Activated T-cell treated with anti-CD3 and anti-CD28 coated beads, Interleukin-2, amount 50 U/mL, for 72 hours (primary cell): ENCODE results near the gene SMTNL2. TPM values are rescaled to one million over a fixed set of nuclear protein-coding genes. Genes with fewer than 3 reads are reported as not detected.
"Not testable (repeated sequence)": the region's sequence is repeated elsewhere in the genome, so short reads cannot be mapped to it uniquely, and the experiment has no call there.

Source experiments
- ATAC-seq, 2 donors: fragments of 150-1000 bp; cut with Tn5 transposase; replicated peaks in 1 of 2; 2 replicates each; pipeline ENCODE4 v1.10.0; 2021; ENCODE audit warnings: moderate library complexity in 2 of 2, mild to moderate bottlenecking in 1 of 2
- DNase-seq, 2 donors: peaks; one replicate each; pipeline ENCODE4 v3.0.0; 2021 to 2022; ENCODE audit warnings: mixed read lengths in 1 of 2
- H3K27ac Mint-ChIP-seq: one replicate; pipeline ENCODE4 v1.8.0; 2022; ENCODE audit warnings: mild to moderate bottlenecking, moderate library complexity, mixed read lengths
- H3K27me3 Mint-ChIP-seq: one replicate; pipeline ENCODE4 v1.8.0; 2022; ENCODE audit warnings: low read depth, mixed read lengths
- H3K36me3 Mint-ChIP-seq, 2 donors: one replicate each; pipeline ENCODE4 v1.8.0; 2022; ENCODE audit warnings: mixed read lengths in 2 of 2, mild to moderate bottlenecking in 1 of 2; ENCODE audit not compliant: insufficient read depth in 2 of 2
- H3K4me1 Mint-ChIP-seq: one replicate; pipeline ENCODE4 v1.8.0; 2022; ENCODE audit warnings: low read depth, mixed read lengths
- H3K4me3 Mint-ChIP-seq, 2 donors: one replicate each; pipeline ENCODE4 v1.8.0; 2022; ENCODE audit warnings: mild to moderate bottlenecking in 2 of 2, mixed read lengths in 2 of 2, moderate library complexity in 2 of 2
- H3K9me3 Mint-ChIP-seq, 2 donors: one replicate each; pipeline ENCODE4 v1.8.0; 2022; ENCODE audit warnings: mixed read lengths in 2 of 2
- total RNA-seq, 2 donors: library from RNA; stranded (reverse); gene quantifications; one replicate each; pipeline ENCODE4 v1.2.3, GENCODE V29; 2022

Gene SMTNL2
- total RNA-seq, 2 donors from 2014 or later, result not detected

GRCh38 chr17:4576729-4577322 is 7.5 kb upstream of the SMTNL2 start:
- Mint-ChIP-seq H3K36me3 (no peaks in the 10 kb centered on the region), H3K4me1 (peaks cover 18% of the 10 kb centered on the region), H3K9me3 (no peaks in the 10 kb centered on the region), H3K27ac (no peak overlapping the region), H3K4me3 (no peak overlapping the region), H3K27me3 (peaks cover 20% of the 10 kb centered on the region)
- ATAC-seq (no peak), DNase-seq (no peak)

DNA sequence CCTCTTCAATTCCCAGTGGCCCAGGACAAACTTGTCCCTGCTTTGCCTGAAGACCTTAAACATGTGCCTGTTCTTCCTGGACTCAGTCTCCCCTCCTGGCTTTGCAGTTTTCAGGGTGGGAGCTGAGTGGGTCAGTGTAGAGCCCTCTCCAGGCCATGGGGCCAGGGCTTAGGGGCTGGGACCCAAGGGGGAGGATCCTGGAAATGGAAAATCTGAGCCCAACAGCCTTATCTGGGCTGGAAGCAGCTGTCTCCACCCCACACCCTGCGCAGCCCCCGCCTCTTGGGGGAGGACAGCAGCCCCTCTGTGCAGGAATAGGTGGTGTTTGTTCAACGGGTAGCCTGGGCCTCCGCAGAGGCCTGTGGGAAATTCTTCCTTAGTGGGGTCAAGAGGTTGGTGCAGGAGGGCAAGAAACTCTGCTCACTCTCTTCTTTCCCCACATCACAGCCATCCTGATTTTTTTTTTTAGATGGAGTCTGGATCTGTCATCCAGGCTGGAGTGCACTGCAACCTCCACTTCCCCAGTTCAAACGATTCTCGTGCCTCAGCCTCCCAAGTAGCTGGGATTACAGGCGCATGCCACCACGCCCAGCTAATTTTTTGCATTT is 6.8 kb upstream of the SMTNL2 start:
- H3K9me3 Mint-ChIP-seq, result no peaks in the 10 kb centered on the region
- H3K27me3 Mint-ChIP-seq, result peaks cover 26% of the 10 kb centered on the region
- DNase-seq, result no peak

DNA sequence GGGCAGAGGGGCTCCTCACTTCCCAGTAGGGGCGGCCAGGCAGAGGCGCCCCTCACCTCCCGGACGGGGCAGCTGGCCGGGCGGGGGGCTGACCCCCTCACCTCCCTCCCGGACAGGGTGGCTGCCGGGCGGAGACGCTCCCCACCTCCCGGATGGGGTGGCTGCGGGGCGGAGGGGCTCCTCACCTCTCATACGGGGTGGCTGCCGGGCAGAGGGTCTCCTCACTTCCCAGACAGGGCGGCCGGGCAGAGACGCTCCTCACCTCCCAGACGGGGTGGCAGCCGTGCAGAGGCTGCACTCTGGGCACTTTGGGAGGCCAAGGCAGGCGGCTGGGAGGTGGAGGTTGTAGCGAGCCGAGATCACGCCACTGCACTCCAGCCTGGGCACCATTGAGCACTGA is 6.0 kb upstream of the SMTNL2 start:
- H3K27ac Mint-ChIP-seq, H3K4me3 Mint-ChIP-seq, ATAC-seq, H3K9me3 Mint-ChIP-seq, H3K4me1 Mint-ChIP-seq, H3K36me3 Mint-ChIP-seq, DNase-seq: not testable (repeated sequence)
- H3K27me3 Mint-ChIP-seq, result peaks cover 35% of the 10 kb centered on the region

More for the DNA sequence above, 6.8 kb upstream of the SMTNL2 start:
- ATAC-seq, result no peak
- Mint-ChIP-seq H3K4me3 (no peak overlapping the region), H3K4me1 (peaks cover 18% of the 10 kb centered on the region), H3K36me3 (no peaks in the 10 kb centered on the region), H3K27ac (no peak overlapping the region)

DNA sequence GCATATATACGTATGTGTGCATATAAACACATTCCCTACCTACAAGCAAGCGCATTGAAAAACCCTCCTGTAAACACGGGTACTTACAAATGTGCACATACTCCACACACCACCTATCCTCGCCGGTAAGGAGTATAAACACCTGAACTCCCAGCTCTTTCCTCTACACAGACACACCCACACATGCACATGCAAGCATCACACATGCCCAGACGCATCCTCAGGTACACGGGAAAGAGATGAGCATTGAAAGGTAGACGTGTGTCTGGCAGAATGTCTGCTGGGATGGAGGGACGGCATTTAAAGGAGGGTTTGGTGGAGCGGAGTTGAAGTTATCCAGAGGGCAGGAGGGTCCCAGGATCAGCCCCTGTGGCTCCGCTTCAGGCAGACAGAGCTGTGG is 4.7 kb upstream of the SMTNL2 start:
- Mint-ChIP-seq H3K27me3 (peaks cover 41% of the 10 kb centered on the region), H3K9me3 (no peaks in the 10 kb centered on the region), H3K4me3 (no peak overlapping the region), H3K27ac (no peak overlapping the region), H3K36me3 (no peaks in the 10 kb centered on the region), H3K4me1 (peaks cover 5% of the 10 kb centered on the region)
- no peak for DNase-seq
- ATAC-seq, result no peak

GRCh38 chr17:4580291-4580690 is 4.0 kb upstream of the SMTNL2 start:
- H3K27ac Mint-ChIP-seq, result no peak overlapping the region
- no peaks in the 10 kb centered on the region for H3K9me3 Mint-ChIP-seq
- DNase-seq (no peak), ATAC-seq (no peak)
- H3K36me3 Mint-ChIP-seq, result no peaks in the 10 kb centered on the region
- H3K4me1 Mint-ChIP-seq, result peaks cover 5% of the 10 kb centered on the region
- no peak overlapping the region for H3K4me3 Mint-ChIP-seq
- H3K27me3 Mint-ChIP-seq, result peaks cover 39% of the 10 kb centered on the region

DNA sequence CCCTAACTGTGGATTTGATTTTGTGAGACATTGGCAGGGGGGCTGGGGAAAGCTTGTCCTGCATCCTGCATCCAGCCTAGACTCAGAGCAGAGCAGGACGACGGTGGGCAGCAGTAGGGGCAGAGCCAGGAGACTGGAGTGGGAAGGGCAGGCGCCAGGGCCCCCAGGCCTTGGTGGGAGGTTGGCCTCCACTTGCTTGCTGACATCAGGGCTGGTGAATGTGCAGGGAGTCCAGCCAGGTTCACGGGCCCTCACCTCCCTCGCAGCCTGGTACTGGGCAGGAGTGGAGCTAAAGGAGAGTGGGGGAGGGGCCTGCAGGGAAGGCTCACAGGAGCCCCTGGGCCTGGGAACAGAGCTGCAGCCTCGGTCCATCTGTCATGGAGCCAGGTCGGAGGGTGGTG is 2.2 kb upstream of the SMTNL2 start:
- Mint-ChIP-seq H3K4me3 (no peak overlapping the region), H3K4me1 (peaks cover 5% of the 10 kb centered on the region), H3K9me3 (no peaks in the 10 kb centered on the region), H3K36me3 (no peaks in the 10 kb centered on the region), H3K27ac (no peak overlapping the region), H3K27me3 (peaks cover 56% of the 10 kb centered on the region)
- ATAC-seq (no peak), DNase-seq (no peak)

- H3K27me3 Mint-ChIP-seq, result peaks cover 58% of the 10 kb centered on the region
- peaks cover 5% of the 10 kb centered on the region for H3K4me1 Mint-ChIP-seq
- H3K27ac Mint-ChIP-seq, result no peak overlapping the region
- H3K36me3 Mint-ChIP-seq, result no peaks in the 10 kb centered on the region
- no peaks in the 10 kb centered on the region for H3K9me3 Mint-ChIP-seq
- ATAC-seq (no peak), DNase-seq (no peak)
- no peak overlapping the region for H3K4me3 Mint-ChIP-seq
Observed at GRCh38 chr17:4582691-4583090, 1.6 kb upstream of the SMTNL2 start.

GRCh38 chr17:4583206-4583605 is 1.1 kb upstream of the SMTNL2 start:
- peak overlapping the region; percentile 66 to 76 for H3K4me3 Mint-ChIP-seq

GRCh38 chr17:4583782-4584100 is 588 bp upstream of the SMTNL2 start:
- no peak overlapping the region for H3K27ac Mint-ChIP-seq
- peak in 1 of 2 donors; percentile 19 for DNase-seq
- peak; percentile 40 to 53 for ATAC-seq
- H3K4me3 Mint-ChIP-seq, result peak overlapping the region; percentile 66 to 76
- peaks cover 5% of the 10 kb centered on the region for H3K4me1 Mint-ChIP-seq
- no peaks in the 10 kb centered on the region for H3K9me3 Mint-ChIP-seq
- no peaks in the 10 kb centered on the region for H3K36me3 Mint-ChIP-seq
- peaks cover 58% of the 10 kb centered on the region for H3K27me3 Mint-ChIP-seq

More at GRCh38 chr17:4583206-4583605, 1.1 kb upstream of the SMTNL2 start:
- ATAC-seq (no peak), DNase-seq (no peak)
- Mint-ChIP-seq H3K27ac (no peak overlapping the region), H3K27me3 (peaks cover 58% of the 10 kb centered on the region), H3K4me1 (peaks cover 5% of the 10 kb centered on the region), H3K36me3 (no peaks in the 10 kb centered on the region), H3K9me3 (no peaks in the 10 kb centered on the region)

DNA sequence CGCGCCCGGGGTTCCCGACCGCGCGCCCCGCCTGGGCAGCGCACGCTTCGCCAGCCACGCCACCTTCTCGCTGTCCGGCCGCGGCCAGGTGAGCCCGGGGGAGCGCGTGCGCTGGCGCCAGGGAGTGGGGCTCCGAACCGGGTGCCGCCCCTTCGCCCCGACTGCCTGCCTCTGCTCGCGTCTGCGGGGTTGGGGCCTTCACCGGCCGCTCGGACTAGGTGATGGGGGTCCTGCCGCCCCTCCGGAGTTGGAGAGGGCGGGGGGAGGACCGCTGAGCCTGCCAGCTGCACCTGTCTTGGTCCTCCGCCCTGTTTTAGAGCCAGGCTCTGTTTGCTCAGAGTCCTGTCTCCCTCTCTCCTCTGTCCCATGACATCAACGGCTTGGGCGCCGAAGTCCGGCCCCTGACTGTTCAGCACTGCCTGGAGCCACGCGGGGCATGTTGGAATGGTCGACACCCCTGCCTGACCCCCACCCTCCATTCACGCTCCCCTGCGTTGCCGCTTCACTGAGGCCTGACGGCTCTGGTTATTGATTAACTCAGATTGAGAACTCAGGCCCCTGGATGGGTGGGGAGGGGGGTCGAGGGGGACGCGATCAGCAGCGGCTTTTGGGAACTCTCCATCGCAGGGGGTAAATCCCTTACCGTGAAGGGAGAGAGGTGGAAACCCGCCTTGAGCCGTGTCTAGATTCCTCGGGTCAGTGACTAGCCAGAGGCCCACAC is 748 bp downstream of the SMTNL2 start:
- Mint-ChIP-seq H3K36me3 (no peaks in the 10 kb centered on the region), H3K27me3 (peaks cover 58% of the 10 kb centered on the region), H3K4me1 (peaks cover 5% of the 10 kb centered on the region), H3K27ac (no peak overlapping the region), H3K4me3 (peak overlapping the region; percentile 55 to 69), H3K9me3 (no peaks in the 10 kb centered on the region)
- DNase-seq, result no peak
- no peak for ATAC-seq

DNA sequence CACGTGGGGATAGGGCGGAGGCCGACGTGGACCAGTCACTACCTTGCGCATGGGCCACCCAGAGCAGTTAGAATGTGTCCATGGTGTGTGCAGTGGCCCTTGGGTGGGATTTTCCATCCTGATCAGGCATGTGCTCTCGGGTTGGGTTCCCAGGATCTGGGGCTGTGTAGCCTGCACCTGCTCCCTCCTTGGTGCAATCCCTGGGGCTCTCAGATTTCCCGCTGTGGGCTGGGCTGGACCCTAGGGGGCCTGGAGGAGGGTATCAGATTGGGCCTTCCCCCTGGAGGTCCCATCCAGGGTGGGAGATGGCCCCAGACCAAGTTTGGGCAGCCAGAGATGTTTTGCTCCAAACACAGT is 1.3 kb downstream of the SMTNL2 start:
- no peak overlapping the region for H3K27ac Mint-ChIP-seq
- ATAC-seq (no peak), DNase-seq (no peak)
- no peak overlapping the region for H3K4me3 Mint-ChIP-seq
- no peaks in the 10 kb centered on the region for H3K9me3 Mint-ChIP-seq
- H3K36me3 Mint-ChIP-seq, result no peaks in the 10 kb centered on the region
- H3K27me3 Mint-ChIP-seq, result peaks cover 63% of the 10 kb centered on the region
- H3K4me1 Mint-ChIP-seq, result peaks cover 5% of the 10 kb centered on the region

GRCh38 chr17:4586043-4586442 is 1.7 kb downstream of the SMTNL2 start:
- H3K9me3 Mint-ChIP-seq, result no peaks in the 10 kb centered on the region
- H3K4me3 Mint-ChIP-seq, result no peak overlapping the region
- peaks cover 61% of the 10 kb centered on the region for H3K27me3 Mint-ChIP-seq
- no peak overlapping the region for H3K27ac Mint-ChIP-seq
- no peak for ATAC-seq
- H3K36me3 Mint-ChIP-seq, result no peaks in the 10 kb centered on the region
- DNase-seq, result no peak
- H3K4me1 Mint-ChIP-seq, result peaks cover 5% of the 10 kb centered on the region

GRCh38 chr17:4587195-4587594 is 2.9 kb downstream of the SMTNL2 start:
- no peak overlapping the region for H3K27ac Mint-ChIP-seq
- H3K9me3 Mint-ChIP-seq, result no peaks in the 10 kb centered on the region
- H3K4me3 Mint-ChIP-seq, result no peak overlapping the region
- no peaks in the 10 kb centered on the region for H3K36me3 Mint-ChIP-seq
- H3K27me3 Mint-ChIP-seq, result peaks cover 50% of the 10 kb centered on the region
- no peak for DNase-seq
- peaks cover 5% of the 10 kb centered on the region for H3K4me1 Mint-ChIP-seq
- no peak for ATAC-seq

- H3K4me1 Mint-ChIP-seq, result peaks cover 5% of the 10 kb centered on the region
- ATAC-seq (no peak), DNase-seq (no peak)
- H3K36me3 Mint-ChIP-seq, result no peaks in the 10 kb centered on the region
- H3K4me3 Mint-ChIP-seq, result no peak overlapping the region
- peaks cover 44% of the 10 kb centered on the region for H3K27me3 Mint-ChIP-seq
- H3K27ac Mint-ChIP-seq, result no peak overlapping the region
- H3K9me3 Mint-ChIP-seq, result no peaks in the 10 kb centered on the region
Observed at GRCh38 chr17:4587803-4588202, 3.5 kb downstream of the SMTNL2 start.
